ENCODE data around the gene HNRNPC.
"Not testable (repeated sequence)": the region's sequence is repeated elsewhere in the genome, so short reads cannot be mapped to it uniquely, and the experiment has no call there.

Gene HNRNPC

DNA sequence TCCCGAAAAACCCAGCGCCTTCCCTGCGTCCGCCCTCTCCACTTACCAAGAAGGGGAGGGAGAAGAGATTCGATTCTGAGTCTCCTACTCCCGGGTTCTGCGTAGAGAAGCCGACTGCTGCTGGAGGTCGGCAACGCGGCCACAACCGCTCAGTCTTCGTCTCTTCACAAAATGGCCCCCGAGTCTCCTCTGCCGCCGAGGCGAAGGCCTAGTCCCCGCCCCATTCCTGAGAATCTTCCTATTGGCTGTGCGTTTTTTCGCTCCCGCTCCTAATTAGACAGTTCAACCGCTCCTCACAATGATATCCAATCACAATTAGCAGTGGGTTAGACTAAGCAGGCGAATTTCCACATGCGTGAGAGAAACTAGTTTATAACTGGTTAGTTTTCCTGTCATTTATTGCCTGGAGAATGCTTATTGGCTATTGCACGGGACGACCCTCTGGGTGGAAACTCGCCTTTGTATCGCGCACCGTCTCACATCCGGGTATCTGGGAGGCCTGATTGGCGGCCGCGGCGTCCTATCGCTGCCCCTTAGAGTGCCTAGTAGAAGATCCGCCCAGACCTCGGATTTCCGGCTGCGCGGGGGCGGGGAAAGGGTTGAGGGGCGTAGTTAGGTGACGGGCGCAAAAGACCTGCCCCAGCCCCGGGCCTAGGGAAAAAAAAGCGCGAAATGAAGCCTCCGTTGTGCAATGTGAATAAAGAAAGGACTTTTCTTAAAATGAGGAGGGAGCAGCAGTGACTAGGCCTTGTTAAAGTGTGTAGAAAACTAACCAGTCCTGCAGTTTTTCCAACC is at the start of gene HNRNPC:
TSS of gene HNRNPC (minus strand) at position 191 of the 795 bp plus-strand sequence. CDS start 35,249 bp downstream, outside the sequence.
- in situ Hi-C loops (cut with HindIII; ENCODE audit: low sequenced_read_pairs): no loop called here

DNA sequence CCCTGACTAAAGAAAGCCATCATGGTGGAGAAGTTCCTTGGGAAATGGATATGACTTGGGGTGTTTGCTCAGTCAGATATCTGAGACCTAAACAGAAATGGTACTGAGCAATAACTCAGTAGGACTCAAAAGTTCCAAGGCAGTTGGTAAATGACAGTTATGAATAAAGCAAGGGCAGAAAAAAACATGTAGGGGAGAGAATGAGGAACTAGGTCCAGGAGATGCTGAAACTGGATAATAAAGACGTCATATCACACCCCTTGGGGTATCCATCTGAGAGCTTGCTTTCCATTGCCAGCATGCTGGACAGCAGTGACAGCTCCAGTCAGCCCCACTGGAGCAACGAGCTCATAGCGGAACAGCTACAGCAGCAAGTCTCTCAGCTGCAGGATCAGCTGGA is 48.2 kb upstream of the HNRNPC start:
- in situ Hi-C loops (cut with HindIII; ENCODE audit: low sequenced_read_pairs): no loop called here

DNA sequence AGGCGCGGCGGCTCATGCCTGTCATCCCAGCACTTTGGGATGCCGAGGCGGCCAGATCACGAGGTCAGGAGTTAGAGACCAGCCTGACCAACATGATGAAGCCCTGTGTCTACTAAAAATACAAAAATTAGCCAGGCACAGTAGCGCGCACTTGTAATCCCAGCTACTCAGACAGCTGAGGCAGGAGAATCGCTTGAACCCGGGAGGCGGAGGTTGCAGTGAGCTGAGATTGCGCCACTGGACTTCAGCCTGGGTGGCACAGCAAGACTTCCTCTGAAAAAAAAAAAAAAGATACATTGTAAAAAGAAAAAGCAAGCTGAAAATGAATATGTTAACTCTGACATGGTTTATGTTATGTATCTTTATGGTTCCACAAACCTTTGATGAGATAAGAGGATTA is 44.3 kb upstream of the HNRNPC start:
- in situ Hi-C loops (cut with HindIII; ENCODE audit: low sequenced_read_pairs): no loop called here

DNA sequence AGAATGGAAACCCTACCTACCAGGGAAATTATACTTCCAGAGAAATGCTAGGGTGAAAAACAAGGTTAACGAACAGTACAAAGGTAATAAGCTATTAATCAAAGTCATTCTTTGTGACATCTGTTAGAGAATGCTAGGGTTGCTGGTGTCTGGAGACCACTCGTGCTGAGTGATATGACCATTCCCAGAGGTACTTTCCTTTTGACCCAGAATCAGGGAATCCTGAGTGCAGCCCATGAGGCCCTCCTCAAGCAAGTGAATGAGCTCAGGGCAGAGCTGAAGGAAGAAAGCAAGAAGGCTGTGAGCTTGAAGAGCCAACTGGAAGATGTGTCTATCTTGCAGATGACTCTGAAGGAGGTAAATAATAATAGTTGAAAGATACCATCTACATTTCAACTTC is 42.4 kb upstream of the HNRNPC start:
- in situ Hi-C loops (cut with HindIII; ENCODE audit: low sequenced_read_pairs): no loop called here

DNA sequence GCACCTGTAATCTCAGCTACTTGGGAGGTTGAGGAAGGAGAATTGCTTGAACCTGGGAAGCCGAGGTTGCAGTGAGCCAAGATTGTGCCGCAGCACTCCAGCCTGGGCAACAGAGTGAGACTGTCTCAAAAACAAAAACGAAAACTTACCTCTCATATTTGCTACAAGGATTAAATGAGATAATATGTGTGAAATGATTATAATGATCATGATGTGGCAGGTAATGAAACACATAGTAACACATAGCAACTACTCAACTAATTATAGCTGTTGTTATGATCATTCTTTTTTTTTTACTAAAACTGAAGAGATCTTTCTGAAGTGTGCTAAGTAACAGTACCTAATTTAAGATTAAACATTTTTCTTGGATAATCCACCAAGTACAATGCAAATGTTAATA is 40.7 kb upstream of the HNRNPC start:
- in situ Hi-C loops (cut with HindIII; ENCODE audit: low sequenced_read_pairs): no loop called here

DNA sequence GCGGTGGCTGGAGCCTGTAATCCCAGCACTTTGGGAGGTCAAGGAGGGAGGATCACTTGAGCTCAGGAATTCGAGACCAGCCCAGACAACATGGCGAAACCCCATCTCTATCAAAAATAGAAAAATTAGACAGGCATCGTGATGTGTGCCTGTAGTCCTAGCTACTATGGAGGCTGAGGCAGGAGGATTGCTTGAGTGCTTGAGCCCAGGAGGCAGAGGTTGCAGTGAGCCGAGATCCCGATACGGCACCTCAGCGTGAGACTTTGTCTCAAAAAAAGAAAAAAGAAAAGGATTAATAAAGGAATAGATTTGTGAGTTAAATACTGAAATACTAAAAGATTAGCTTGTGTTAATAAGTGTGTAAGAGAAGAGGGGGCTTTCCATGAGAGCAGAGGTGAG is 40.0 kb upstream of the HNRNPC start:
- in situ Hi-C loops (cut with HindIII; ENCODE audit: low sequenced_read_pairs): no loop called here

DNA sequence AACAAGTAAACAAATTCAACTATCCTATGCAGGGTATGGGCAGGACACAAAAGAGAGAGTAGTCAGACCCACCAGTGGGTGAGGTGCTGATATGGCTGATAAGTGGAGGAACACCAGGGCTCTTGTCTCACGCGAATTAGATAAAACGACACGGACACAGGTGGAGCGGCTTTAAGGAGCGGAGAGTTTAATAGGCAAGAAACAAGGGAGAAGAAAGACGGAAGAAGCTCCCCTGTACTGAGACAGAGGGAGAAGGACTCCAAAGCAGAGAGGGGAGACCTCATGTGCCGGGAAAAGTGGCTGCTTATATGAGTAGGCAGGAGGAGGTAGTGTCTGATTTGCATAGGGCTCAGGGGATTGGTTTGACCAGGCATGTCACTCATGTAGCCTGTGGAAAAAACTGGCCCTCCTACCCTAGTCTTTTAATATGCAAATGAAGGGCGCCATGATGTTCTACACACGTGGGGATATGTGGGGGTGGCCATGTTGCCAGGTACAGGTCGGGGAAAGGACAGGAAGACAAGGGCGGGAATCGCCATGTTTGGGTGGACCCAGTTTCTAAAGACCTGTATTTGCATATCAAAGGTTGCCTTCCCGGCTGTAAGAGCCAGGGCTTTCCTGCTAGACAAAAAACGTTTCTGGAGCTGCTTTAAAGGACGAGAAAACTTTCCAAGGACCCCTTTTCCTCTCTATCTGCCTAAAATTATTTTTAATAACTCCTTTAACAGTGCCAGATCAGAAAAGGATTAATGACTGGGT is 39.4 kb upstream of the HNRNPC start:
- in situ Hi-C loops (cut with HindIII; ENCODE audit: low sequenced_read_pairs): no loop called here

DNA sequence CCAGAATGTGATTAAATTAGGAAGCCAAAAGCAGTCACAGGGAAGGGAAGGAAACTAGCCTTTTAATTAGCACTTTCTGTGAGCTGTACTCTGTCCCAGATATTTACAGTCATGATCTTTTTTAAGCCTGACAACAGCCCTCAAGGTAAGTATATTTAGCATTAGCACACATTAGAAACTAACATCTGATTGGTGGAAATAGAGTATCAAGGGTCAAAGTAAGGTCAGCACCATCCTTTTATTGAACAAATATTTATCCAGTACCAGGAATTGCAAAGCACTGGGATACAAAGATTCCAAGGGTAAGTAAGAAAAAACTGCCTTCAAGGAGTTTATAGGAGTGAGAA is 38.9 kb upstream of the HNRNPC start:
- in situ Hi-C loops (cut with HindIII; ENCODE audit: low sequenced_read_pairs): no loop called here

DNA sequence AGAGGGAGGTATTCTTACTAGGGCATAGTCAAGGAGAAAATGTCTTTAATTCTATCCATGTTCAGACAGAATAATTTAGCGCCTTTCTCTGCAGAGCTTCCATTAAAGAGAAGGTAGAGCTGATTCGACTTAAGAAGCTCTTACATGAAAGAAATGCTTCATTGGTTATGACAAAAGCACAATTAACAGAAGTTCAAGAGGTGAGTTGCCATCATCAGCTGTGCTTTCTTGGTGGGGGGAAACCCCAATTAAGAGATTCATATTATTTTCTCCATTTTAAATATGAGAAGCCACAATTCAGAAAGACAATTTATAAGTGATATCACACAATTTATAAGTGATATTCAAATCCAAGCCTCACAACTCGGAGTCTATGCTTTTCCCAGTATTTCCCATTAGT is 38.4 kb upstream of the HNRNPC start:
- in situ Hi-C loops (cut with HindIII; ENCODE audit: low sequenced_read_pairs): no loop called here

DNA sequence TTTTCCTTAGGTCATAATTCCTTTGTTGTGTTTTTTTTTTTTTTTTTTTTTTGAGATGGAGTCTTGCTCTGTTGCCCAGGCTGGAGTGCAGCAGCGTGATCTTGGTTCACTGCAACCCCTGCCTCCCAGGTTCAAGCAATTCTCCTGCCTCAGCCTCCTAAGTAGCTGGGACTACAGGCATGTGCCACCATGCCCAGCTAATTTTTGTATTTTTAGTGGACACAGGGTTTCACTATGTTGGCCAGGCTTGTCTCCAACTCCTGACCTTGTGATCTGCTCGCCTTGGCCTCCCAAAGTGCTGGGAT is 33.5 kb upstream of the HNRNPC start:
- in situ Hi-C loops (cut with HindIII; ENCODE audit: low sequenced_read_pairs): not testable (repeated sequence)

DNA sequence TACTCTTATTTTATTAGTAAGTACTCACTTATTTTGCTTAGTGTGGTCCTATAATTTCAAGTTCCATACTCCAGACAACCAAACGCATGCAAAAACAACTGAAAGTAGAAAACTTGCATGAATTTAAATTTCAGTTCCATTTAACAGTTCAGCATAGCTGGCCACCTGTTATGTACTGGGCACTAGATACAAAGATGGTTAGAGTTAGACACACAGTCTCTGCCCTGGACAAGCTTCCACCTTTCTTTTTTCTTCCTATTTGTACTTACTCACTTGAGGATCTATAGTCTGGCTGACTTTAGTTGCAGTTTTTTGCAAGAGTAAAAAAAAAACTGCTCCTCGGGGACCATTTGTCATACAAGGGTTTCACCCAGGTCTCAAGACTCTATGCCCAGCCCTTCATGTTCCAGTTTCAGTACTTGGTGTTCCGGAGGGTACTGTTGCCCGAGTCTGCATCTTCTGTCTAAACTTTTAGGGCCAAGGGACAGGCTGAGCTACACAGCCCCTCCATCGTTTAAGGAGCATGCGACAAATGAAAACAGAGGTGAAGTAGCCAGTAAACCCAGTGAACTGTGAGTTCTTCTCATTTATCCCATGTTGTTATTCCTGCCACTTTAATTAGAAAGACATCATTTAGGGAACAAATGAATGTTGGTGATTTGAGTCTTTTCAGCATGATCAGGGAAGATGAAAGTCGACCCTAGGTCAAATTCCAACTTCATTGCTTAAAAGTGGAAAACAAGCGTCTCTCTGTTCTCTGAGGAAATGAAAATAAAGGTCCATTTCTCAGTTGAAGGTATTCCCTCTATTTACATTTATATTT is 33.0 kb upstream of the HNRNPC start:
- in situ Hi-C loops (cut with HindIII; ENCODE audit: low sequenced_read_pairs): no loop called here

DNA sequence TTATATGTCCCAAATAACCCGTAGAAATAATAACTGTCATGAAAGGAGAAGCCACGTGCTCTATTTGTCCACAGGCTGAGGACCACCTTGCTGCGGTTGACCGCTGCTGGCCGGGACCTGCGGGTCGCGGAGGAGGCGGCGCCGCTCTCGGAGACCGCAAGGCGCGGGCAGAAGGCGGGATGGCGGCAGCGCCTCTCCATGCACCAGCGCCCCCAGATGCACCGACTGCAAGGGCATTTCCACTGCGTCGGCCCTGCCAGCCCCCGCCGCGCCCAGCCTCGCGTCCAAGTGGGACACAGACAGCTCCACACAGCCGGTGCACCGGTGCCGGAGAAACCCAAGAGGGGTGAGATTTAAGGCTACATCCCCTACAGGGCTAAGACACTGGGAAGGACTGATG is 31.6 kb upstream of the HNRNPC start:
- in situ Hi-C loops (cut with HindIII; ENCODE audit: low sequenced_read_pairs): no loop called here

DNA sequence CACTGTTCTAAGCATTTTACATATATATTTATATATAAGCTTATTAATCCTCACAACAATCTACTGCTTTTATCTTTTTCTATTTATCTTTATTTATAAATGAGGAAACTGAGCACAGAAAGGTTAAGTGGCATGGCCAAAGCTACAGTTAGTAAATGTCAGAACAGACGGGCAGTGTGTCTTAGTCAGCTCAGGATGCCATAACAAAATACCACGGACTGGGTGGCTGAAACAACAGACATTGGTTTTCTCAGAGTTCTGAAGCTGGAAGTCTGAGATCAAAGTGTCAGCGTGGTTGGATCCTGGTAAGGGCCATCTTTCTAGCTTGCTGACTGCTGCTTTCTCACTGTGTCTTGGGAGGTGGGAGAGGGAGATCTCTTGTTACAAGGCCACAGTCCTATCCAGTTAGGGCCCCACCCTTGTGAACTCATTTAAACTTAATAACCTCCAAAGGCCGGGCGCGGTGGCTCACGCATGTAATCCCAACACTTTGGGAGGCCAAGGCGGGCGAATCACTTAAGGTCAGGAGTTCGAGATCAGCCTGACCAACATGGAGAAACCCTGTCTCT is 30.4 kb upstream of the HNRNPC start:
- in situ Hi-C loops (cut with HindIII; ENCODE audit: low sequenced_read_pairs): no loop called here

DNA sequence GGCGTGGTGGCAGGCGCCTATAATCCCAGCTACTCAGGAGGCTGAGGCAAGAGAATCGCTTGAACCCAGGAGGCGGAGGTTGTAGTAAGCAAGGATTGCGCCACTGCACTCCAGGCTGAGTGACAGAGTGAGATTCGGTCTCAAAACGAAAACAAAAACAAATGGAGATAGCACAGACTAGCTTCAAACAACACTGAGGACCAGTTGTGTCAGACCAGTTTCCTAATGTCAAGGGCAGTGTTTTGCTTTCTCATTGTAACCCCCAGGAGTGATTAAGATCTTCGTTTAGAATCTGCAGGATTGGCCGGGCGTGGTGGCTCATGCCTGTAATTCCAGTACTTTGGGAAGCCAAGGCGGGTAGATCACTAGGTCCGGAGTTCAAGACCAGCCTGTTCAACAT is 29.1 kb upstream of the HNRNPC start:
- in situ Hi-C loops (cut with HindIII; ENCODE audit: low sequenced_read_pairs): no loop called here

DNA sequence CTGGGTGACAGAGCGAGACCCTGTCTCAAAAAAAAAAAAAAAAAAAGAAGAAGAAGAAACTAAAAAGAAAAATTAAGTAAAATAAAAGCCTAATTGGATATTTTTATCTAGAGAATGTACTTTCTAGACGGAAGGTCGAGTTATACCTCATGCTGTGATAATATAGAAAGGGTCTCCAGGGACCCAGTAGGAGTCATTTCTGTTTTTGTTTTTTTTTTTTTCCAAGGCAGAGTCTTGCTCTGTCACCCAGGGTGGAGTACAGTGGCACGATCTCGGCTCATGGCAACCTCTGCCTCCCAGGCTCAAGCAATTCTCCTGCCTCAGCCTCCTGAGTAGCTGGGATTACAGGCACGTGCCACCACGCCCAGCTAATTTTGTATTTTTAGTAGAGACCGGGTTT is 24.8 kb upstream of the HNRNPC start:
- in situ Hi-C loops (cut with HindIII; ENCODE audit: low sequenced_read_pairs): not testable (repeated sequence)

DNA sequence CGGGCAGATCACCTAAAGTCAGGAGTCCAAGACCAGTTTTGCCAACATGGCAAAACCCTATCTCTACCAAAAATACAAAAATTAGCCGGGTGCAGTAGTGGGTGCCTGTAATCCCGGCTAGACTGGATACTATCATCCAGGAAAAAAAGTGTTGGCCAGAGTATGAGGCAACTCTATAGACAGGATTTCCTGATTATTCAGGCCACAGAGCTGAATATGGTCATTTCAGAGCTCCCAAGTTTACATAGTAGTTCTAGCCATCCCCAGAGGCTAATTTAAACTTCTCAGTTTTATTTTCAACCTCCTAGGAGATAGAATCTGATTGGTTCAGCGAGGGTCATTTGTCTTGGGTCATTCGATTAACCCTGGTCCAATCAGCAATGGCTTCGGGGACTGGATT is 17.9 kb upstream of the HNRNPC start:
- in situ Hi-C loops (cut with HindIII; ENCODE audit: low sequenced_read_pairs): no loop called here

DNA sequence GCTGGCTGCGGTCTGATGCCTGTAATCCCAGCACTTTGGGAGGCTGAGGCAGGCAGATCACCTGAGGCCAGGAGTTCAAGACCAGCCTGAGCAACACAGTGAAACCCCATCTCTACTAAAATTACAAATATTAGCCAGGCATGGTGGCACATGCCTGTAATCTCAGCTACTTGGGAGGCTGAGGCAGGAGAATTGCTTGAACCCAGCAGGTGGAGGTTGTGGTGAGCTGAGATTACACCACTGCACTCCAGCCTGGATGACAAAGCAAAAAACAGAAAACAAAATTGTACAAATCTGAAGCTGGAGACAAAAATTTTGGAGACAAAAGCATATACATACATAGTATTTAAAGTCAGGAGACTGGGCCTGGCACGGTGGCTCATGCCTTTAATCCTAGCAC is 17.3 kb upstream of the HNRNPC start:
- in situ Hi-C loops (cut with HindIII; ENCODE audit: low sequenced_read_pairs): not testable (repeated sequence)

DNA sequence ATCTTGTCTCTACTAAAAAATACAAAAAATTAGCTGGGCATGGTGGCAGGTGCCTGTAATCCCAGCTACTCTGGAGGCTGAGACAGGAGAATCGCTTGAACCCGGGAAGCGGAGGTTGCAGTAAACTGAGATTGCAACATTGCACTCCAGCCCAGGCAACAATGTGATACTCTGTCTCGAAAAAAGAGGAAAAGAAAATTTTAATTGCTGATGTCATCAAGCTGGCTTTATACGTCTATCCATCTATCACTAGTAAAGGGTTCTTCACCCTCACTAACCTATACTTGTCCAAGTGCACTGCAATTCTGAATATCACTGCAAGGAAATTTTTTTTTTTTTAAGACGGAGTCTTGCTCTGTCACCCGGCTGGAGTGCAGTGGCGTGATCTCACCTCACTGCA is 12.7 kb upstream of the HNRNPC start:
- in situ Hi-C loops (cut with HindIII; ENCODE audit: low sequenced_read_pairs): not testable (repeated sequence)

DNA sequence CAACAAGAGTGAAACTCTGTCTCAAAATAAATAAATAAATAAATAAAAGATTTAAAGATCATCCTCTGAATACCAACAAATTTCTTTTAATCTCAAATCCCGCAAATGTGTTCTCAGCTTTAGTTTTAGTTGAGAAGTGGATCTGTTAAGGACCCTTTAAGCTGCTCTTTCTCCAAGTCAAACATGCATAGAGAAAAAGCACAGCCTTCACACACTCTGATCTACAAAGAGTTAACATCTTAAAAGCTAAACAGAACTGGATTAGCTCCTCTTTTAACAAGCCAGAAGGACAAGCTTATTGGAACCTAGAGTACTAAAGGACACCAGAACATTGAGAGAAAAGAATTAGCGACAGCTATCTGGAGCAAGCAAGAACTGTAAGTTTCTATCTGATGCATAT is 10.5 kb upstream of the HNRNPC start, which contains the start of gene RPGRIP1:
TSS of gene RPGRIP1 (plus strand) at position 301 of the 400 bp plus-strand sequence. CDS start 7,894 bp downstream, outside the sequence.
- in situ Hi-C loops (cut with HindIII; ENCODE audit: low sequenced_read_pairs): no loop called here

DNA sequence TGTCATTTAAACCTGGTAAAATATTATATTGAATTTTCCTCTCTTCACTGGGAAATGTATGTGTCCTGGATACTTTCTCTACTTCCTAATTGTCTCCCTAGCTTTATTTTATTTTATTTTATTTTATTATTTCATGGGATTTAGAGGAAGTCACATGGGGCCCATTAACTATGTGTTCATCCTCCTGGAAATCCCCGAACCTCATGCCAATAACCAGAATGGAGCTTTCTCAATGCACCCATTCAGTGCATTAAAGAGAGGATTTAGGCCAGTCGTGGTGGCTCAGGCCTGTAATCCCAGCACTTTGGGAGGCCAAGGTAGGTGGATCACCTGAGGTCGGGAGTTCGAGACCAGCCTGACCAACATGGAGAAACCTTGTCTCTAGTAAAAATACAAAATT is 9.4 kb upstream of the HNRNPC start:
- in situ Hi-C loops (cut with HindIII; ENCODE audit: low sequenced_read_pairs): no loop called here

DNA sequence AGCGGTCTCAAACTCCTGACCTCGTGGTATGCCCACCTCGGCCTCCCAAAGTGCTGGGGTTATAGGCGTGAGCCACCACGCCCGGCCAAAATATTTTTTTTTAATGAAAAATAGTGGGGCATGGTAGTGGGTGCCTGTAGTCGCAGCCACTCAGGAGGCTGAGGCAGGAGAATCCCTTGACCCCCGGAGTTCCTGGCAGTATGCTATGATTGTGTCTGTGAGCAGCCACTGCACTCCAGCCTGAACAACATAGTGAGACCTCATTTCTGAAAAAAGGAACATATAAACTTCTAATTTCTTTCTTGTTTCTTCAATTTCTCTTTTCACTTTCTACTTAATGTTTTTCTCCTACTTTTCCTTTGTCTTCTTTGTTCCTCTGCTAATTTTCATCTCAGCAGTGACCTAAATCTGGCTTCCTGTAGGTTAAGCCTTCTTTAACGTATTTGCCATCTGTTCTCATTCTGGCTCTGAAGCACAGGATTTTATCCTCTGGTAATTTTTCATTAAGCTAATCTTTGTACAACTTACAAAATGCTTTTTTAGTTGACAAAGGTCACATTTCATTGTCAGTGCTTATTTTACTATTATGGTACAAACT is 6.1 kb upstream of the HNRNPC start:
- in situ Hi-C loops (cut with HindIII; ENCODE audit: low sequenced_read_pairs): no loop called here
